ENCODE data around the gene CRACR2B.

DNA sequence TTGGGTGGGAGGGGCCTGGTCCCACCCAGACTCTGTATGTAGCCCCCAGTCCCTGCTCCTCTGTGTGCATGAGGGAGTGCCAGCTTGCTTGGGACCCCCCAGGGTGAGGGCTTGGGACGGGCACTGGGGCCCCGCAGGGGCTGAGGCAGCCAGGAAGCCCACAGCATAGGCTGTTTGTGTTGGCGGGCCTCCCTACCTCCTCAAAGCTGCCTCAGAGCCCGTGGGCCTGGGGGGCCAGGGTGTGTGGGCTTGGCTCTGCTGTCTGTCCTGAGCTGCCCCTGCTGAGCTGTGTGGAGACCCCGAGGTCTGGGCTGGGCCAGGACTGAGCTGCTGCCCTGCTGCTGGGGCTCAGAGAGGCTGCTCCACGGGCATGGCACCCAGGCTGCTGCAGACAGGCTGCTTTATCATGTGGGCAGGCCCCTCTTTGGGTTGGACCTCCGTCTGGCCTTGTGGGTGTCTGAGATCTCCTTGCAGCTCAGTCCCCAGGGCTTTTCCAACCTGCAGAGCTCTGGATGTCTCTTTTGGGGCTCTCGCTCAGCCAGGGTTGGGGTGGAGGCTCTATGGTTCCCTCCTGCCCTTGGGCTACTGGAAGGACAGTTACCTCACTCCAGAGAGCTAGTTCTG, 18.3 kb downstream of the CRACR2B start:
- no peak for TF ChIP-seq CTCF (IDR thresholded peaks at IDR 0.05; ENCODE audit: low read depth, low read length, poor library complexity, severe bottlenecking)
- no peak for TF ChIP-seq EZH2phosphoT487 (IDR thresholded peaks at IDR 0.05; ENCODE audit: borderline replicate concordance, low read length)

All from DOHH2 (cell line).